ENCODE measurements around the gene SCRN1. TPM values are rescaled to one million over a fixed set of nuclear protein-coding genes. Genes with fewer than 3 reads are reported as not detected.

The SCRN1 gene
- total RNA-seq, 1 donor from 2014 or later: 0.84 TPM

- Mint-ChIP-seq H3K4me3 (no peak overlapping the region), H3K27me3 (no peaks in the 10 kb centered on the region), H3K4me1 (peaks cover 1% of the 10 kb centered on the region), H3K36me3 (ENCODE audit: low read depth) (no peaks in the 10 kb centered on the region), H3K9me3 (no peaks in the 10 kb centered on the region), H3K27ac (no peak overlapping the region)
- intact Hi-C loops (cut with micrococcal nuclease): no loop called here
- DNase-seq: peak; percentile 81
Observed at GRCh38 chr7:29921404-29922010, 68.1 kb downstream of the SCRN1 start.

GRCh38 chr7:29920491-29920890 lies 69.1 kb downstream of the SCRN1 start:
- H3K27ac Mint-ChIP-seq: no peak overlapping the region
- no peaks in the 10 kb centered on the region for H3K9me3 Mint-ChIP-seq
- peaks cover 1% of the 10 kb centered on the region for H3K27me3 Mint-ChIP-seq
- no peaks in the 10 kb centered on the region for H3K36me3 Mint-ChIP-seq (ENCODE audit: low read depth)
- H3K4me1 Mint-ChIP-seq: peaks cover 1% of the 10 kb centered on the region
- no peak overlapping the region for H3K4me3 Mint-ChIP-seq
- DNase-seq: no peak
- intact Hi-C loops (cut with micrococcal nuclease): no loop called here

- H3K9me3 Mint-ChIP-seq: no peaks in the 10 kb centered on the region
- intact Hi-C loops (cut with micrococcal nuclease): no loop called here
- peaks cover 1% of the 10 kb centered on the region for H3K4me1 Mint-ChIP-seq
- no peak for DNase-seq
- H3K27me3 Mint-ChIP-seq: peaks cover 3% of the 10 kb centered on the region
- no peak overlapping the region for H3K27ac Mint-ChIP-seq
- no peaks in the 10 kb centered on the region for H3K36me3 Mint-ChIP-seq (ENCODE audit: low read depth)
- no peak overlapping the region for H3K4me3 Mint-ChIP-seq
Observed at GRCh38 chr7:29919790-29920189, 69.8 kb downstream of the SCRN1 start.

GRCh38 chr7:29918850-29919249 lies 70.8 kb downstream of the SCRN1 start:
- H3K36me3 Mint-ChIP-seq (ENCODE audit: low read depth): no peaks in the 10 kb centered on the region
- no peaks in the 10 kb centered on the region for H3K9me3 Mint-ChIP-seq
- no peak for DNase-seq
- intact Hi-C loops (cut with micrococcal nuclease): no loop called here
- no peaks in the 10 kb centered on the region for H3K4me1 Mint-ChIP-seq
- H3K27ac Mint-ChIP-seq: no peak overlapping the region
- H3K27me3 Mint-ChIP-seq: peaks cover 3% of the 10 kb centered on the region
- no peak overlapping the region for H3K4me3 Mint-ChIP-seq

GRCh38 chr7:29917641-29918040 lies 72.0 kb downstream of the SCRN1 start:
- Mint-ChIP-seq H3K4me1 (no peaks in the 10 kb centered on the region), H3K36me3 (ENCODE audit: low read depth) (no peaks in the 10 kb centered on the region), H3K27me3 (peaks cover 6% of the 10 kb centered on the region), H3K4me3 (no peak overlapping the region), H3K27ac (no peak overlapping the region), H3K9me3 (no peaks in the 10 kb centered on the region)
- intact Hi-C loops (cut with micrococcal nuclease): no loop called here
- DNase-seq: no peak

GRCh38 chr7:29915481-29916215 lies 74.0 kb downstream of the SCRN1 start:
- intact Hi-C loops (cut with micrococcal nuclease): no loop called here
- H3K4me3 Mint-ChIP-seq: no peak overlapping the region
- H3K36me3 Mint-ChIP-seq (ENCODE audit: low read depth): no peaks in the 10 kb centered on the region
- peaks cover 10% of the 10 kb centered on the region for H3K27me3 Mint-ChIP-seq
- H3K4me1 Mint-ChIP-seq: no peaks in the 10 kb centered on the region
- H3K27ac Mint-ChIP-seq: no peak overlapping the region
- H3K9me3 Mint-ChIP-seq: no peaks in the 10 kb centered on the region
- DNase-seq: no peak

DNA sequence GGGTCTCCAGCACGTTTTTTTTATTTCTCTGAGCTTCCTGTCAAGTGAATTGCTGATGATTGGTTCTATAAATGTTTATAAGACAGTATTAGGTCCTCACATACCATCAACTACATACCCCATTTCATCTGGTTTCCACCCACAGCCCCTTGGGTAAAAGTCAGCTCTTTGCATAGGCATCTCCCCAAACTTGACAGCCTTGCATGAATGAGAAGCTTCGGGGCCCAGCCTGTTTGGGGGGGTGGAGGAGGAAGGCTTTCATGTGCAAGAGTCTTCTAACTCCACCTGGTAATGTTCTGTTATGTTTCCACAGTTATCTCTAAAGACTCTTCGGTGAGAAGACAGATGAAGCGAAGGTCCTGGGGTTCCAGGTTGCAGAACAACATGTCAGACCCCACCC lies 75.4 kb downstream of the SCRN1 start:
- H3K9me3 Mint-ChIP-seq: no peaks in the 10 kb centered on the region
- no peak overlapping the region for H3K4me3 Mint-ChIP-seq
- DNase-seq: no peak
- no peaks in the 10 kb centered on the region for H3K36me3 Mint-ChIP-seq (ENCODE audit: low read depth)
- H3K4me1 Mint-ChIP-seq: no peaks in the 10 kb centered on the region
- peaks cover 10% of the 10 kb centered on the region for H3K27me3 Mint-ChIP-seq
- intact Hi-C loops (cut with micrococcal nuclease): no loop called here
- no peak overlapping the region for H3K27ac Mint-ChIP-seq

GRCh38 chr7:29906200-29907022 lies 83.2 kb downstream of the SCRN1 start:
- H3K36me3 Mint-ChIP-seq (ENCODE audit: low read depth): no peaks in the 10 kb centered on the region
- peaks cover 25% of the 10 kb centered on the region for H3K9me3 Mint-ChIP-seq

DNA sequence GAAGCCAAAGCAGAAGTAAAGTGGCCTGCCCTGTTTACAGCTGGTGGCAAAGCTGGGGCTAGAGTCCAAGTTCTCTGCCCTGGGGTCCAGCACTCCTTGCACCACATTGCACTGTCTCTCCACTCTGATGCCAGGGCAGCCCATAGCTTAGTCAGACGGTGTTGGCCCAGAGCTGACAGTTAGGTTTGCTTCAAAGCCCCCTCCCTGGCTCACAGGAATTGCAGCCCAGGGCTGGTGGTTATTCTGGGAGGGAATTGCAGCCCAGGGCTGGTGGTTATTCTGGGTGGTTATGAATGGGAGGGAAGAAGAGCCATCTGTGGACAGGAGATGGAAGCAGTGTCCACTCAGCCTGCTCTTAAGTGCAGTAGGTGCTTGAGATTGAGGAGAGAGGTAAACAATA lies 88.9 kb downstream of the SCRN1 start:
- intact Hi-C loops (cut with micrococcal nuclease): no loop called here
- Mint-ChIP-seq H3K27me3 (peaks cover 9% of the 10 kb centered on the region), H3K4me3 (no peak overlapping the region), H3K27ac (no peak overlapping the region), H3K36me3 (ENCODE audit: low read depth) (no peaks in the 10 kb centered on the region), H3K9me3 (peaks cover 9% of the 10 kb centered on the region), H3K4me1 (no peaks in the 10 kb centered on the region)
- DNase-seq: no peak

More at GRCh38 chr7:29906200-29907022, 83.2 kb downstream of the SCRN1 start:
- H3K4me3 Mint-ChIP-seq: no peak overlapping the region
- peaks cover 3% of the 10 kb centered on the region for H3K27me3 Mint-ChIP-seq
- intact Hi-C loops (cut with micrococcal nuclease): no loop called here
- no peaks in the 10 kb centered on the region for H3K4me1 Mint-ChIP-seq
- no peak overlapping the region for H3K27ac Mint-ChIP-seq
- DNase-seq: no peak

GRCh38 chr7:29898301-29898700 lies 91.3 kb downstream of the SCRN1 start:
- intact Hi-C loops (cut with micrococcal nuclease): no loop called here
- peaks cover 6% of the 10 kb centered on the region for H3K27me3 Mint-ChIP-seq
- no peak overlapping the region for H3K27ac Mint-ChIP-seq
- no peaks in the 10 kb centered on the region for H3K36me3 Mint-ChIP-seq (ENCODE audit: low read depth)
- no peaks in the 10 kb centered on the region for H3K9me3 Mint-ChIP-seq
- no peak overlapping the region for H3K4me3 Mint-ChIP-seq
- no peaks in the 10 kb centered on the region for H3K4me1 Mint-ChIP-seq
- no peak for DNase-seq

DNA sequence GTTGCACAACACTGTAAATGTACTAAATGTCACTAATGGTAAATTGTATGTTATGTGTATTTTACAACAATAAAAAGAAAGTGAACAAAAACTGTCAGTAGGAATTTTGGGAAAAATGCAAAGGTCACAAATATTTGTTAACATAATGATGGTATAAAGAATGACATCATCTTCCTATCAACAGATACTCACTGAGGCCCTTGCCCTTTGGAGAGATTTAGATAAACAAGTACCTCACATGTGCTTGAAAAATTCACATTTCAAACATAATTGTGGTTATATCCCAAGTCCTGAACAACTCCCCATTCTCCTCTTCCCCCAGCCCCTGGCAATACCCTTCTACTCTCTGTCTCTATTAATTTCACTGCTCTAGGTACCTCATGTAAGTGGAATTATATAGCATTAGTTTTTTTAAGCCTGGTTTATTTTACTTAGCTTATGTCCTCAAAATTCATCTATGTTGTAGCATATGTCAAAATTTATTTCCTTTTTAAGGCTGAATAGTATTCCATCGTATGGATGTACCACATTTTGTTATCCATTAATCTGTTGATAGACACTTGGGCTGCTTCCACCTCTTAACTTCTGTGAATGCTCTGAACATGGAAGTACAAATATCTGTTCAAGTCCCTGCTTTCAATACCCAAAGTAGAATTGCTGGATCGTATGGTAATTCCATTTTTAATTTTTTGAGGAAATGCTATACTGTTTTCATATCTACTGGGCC lies 92.8 kb downstream of the SCRN1 start:
- Mint-ChIP-seq H3K27me3 (peaks cover 6% of the 10 kb centered on the region), H3K27ac (no peak overlapping the region), H3K36me3 (ENCODE audit: low read depth) (no peaks in the 10 kb centered on the region), H3K4me1 (no peaks in the 10 kb centered on the region), H3K4me3 (no peak overlapping the region), H3K9me3 (no peaks in the 10 kb centered on the region)
- intact Hi-C loops (cut with micrococcal nuclease): no loop called here
- no peak for DNase-seq

DNA sequence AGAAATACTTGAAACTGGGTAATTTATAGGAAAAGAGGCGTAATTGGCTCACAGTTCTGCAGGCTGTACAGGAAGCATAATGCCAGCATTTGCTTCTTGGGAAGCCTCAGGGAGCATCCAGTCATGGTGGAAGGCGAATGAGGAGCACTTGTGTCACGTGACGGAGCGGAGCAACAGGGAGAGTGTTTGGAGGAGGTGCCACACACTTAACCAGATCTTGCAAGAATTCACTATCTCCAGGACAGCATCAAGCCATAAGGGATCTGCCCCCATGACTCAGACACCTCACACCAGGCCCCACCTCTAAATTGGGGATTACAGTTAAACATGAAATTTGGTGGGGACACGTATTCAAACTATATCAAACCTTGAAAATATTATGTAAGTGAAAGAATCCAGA lies 94.0 kb downstream of the SCRN1 start:
- Mint-ChIP-seq H3K36me3 (ENCODE audit: low read depth) (no peaks in the 10 kb centered on the region), H3K9me3 (no peaks in the 10 kb centered on the region), H3K27me3 (peaks cover 6% of the 10 kb centered on the region)

GRCh38 chr7:29894256-29894655 lies 95.3 kb downstream of the SCRN1 start:
- no peak for DNase-seq
- no peaks in the 10 kb centered on the region for H3K9me3 Mint-ChIP-seq
- H3K27ac Mint-ChIP-seq: no peak overlapping the region
- no peaks in the 10 kb centered on the region for H3K36me3 Mint-ChIP-seq (ENCODE audit: low read depth)
- no peak overlapping the region for H3K4me3 Mint-ChIP-seq
- peaks cover 6% of the 10 kb centered on the region for H3K27me3 Mint-ChIP-seq
- no peaks in the 10 kb centered on the region for H3K4me1 Mint-ChIP-seq
- intact Hi-C loops (cut with micrococcal nuclease): no loop called here

More for the DNA sequence above, 94.0 kb downstream of the SCRN1 start:
- intact Hi-C loops (cut with micrococcal nuclease): no loop called here
- Mint-ChIP-seq H3K4me3 (no peak overlapping the region), H3K4me1 (no peaks in the 10 kb centered on the region), H3K27ac (no peak overlapping the region)
- DNase-seq: no peak
